ENCODE measurements around the gene CHCHD3. TPM values are rescaled to one million over a fixed set of nuclear protein-coding genes. Genes with fewer than 3 reads are reported as not detected.
A peak's percentile ranks its signal among the peaks of the same experiment; 100 is the strongest.

Gene CHCHD3
- total RNA-seq, 8 experiments from 2014 or later = 74.5 to 122 (median 90.0) TPM

- H3K27ac ChIP-seq = no peak overlapping the region
- no peak overlapping the region for H3K4me3 ChIP-seq
- 0 to 100% (median 95%) methylated on average over 1 to 8 of the region's 11 CpGs; no CpG with 5 or more reads in 1 of the 10 experiments for WGBS, 10 experiments
- in situ Hi-C loops (cut with MboI; ENCODE audit: low pct_unique_long_range_greater_than_20kb in 2 of 9, low sequenced_read_pairs in 9 of 9, unreplicated experiment in 9 of 9) = no loop called here
- peaks cover 0 to 4% of the 10 kb centered on the region in 2 donors for H3K4me1 ChIP-seq (replicated peaks in 1 of 2)
- no peak for ATAC-seq (replicated peaks in 6 of 8)
These were observed 298.9 kb downstream of the CHCHD3 start for GRCh38 chr7:132782777-132783640.

- in situ Hi-C loops (cut with MboI; ENCODE audit: low pct_unique_long_range_greater_than_20kb in 2 of 9, low sequenced_read_pairs in 9 of 9, unreplicated experiment in 9 of 9) = no loop called here
- peaks cover 0 to 4% of the 10 kb centered on the region in 2 donors for H3K4me1 ChIP-seq (replicated peaks in 1 of 2)
- ATAC-seq (replicated peaks in 6 of 8) = no peak
- WGBS, 10 experiments = 100% methylated on average over 1 to 2 of the region's 4 CpGs; no CpG with 5 or more reads in 6 of the 10 experiments
- H3K27ac ChIP-seq = no peak overlapping the region
- no peak overlapping the region for H3K4me3 ChIP-seq
These were observed 301.1 kb downstream of the CHCHD3 start for GRCh38 chr7:132780822-132781221.

- in situ Hi-C loops (cut with MboI; ENCODE audit: low pct_unique_long_range_greater_than_20kb in 2 of 9, low sequenced_read_pairs in 9 of 9, unreplicated experiment in 9 of 9) = no loop called here
- ATAC-seq (replicated peaks in 6 of 8) = no peak
- Histone ChIP-seq H3K4me1 (replicated peaks in 1 of 2) (peaks cover 0 to 6% of the 10 kb centered on the region in 2 donors), H3K27ac (no peak overlapping the region), H3K4me3 (no peak overlapping the region)
- WGBS, 10 experiments = 17 to 100% (median 78%) methylated on average over 1 to 2 of the region's 2 CpGs; no CpG with 5 or more reads in 4 of the 10 experiments
These were observed 302.7 kb downstream of the CHCHD3 start for GRCh38 chr7:132779164-132779563.

- Histone ChIP-seq H3K4me3 (no peak overlapping the region), H3K27ac (no peak overlapping the region), H3K4me1 (replicated peaks in 1 of 2) (peaks cover 0 to 10% of the 10 kb centered on the region in 2 donors)
- in situ Hi-C loops (cut with MboI; ENCODE audit: low pct_unique_long_range_greater_than_20kb in 2 of 9, low sequenced_read_pairs in 9 of 9, unreplicated experiment in 9 of 9) = no loop called here
- 0 to 100% (median 95%) methylated on average over 1 to 3 of the region's 4 CpGs; no CpG with 5 or more reads in 4 of the 10 experiments for WGBS, 10 experiments
- ATAC-seq (replicated peaks in 6 of 8) = no peak
These were observed 303.1 kb downstream of the CHCHD3 start for GRCh38 chr7:132778761-132779160.

GRCh38 chr7:132777956-132778355, 303.9 kb downstream of the CHCHD3 start:
- in situ Hi-C loops (cut with MboI; ENCODE audit: low pct_unique_long_range_greater_than_20kb in 2 of 9, low sequenced_read_pairs in 9 of 9, unreplicated experiment in 9 of 9) = no loop called here
- no peak overlapping the region for H3K27ac ChIP-seq
- WGBS, 10 experiments = 97 to 100% (median 100%) methylated on average over 1 to 4 of the region's 4 CpGs; no CpG with 5 or more reads in 4 of the 10 experiments
- H3K4me1 ChIP-seq (replicated peaks in 1 of 2) = peaks cover 0 to 18% of the 10 kb centered on the region in 2 donors
- H3K4me3 ChIP-seq = no peak overlapping the region
- ATAC-seq (replicated peaks in 6 of 8) = no peak

GRCh38 chr7:132777414-132777813, 304.5 kb downstream of the CHCHD3 start:
- Histone ChIP-seq H3K4me1 (replicated peaks in 1 of 2) (peaks cover 0 to 18% of the 10 kb centered on the region in 2 donors), H3K27ac (no peak overlapping the region), H3K4me3 (no peak overlapping the region)
- in situ Hi-C loops (cut with MboI; ENCODE audit: low pct_unique_long_range_greater_than_20kb in 2 of 9, low sequenced_read_pairs in 9 of 9, unreplicated experiment in 9 of 9) = no loop called here
- WGBS, 10 experiments = 71 to 100% (median 100%) methylated on average over 1 to 7 of the region's 7 CpGs; no CpG with 5 or more reads in 5 of the 10 experiments
- no peak for ATAC-seq (replicated peaks in 6 of 8)

- in situ Hi-C loops (cut with MboI; ENCODE audit: low pct_unique_long_range_greater_than_20kb in 2 of 9, low sequenced_read_pairs in 9 of 9, unreplicated experiment in 9 of 9) = no loop called here
- peak in 3 of 8 experiments; percentile 33 to 60 (median 36) for ATAC-seq (replicated peaks in 6 of 8)
- WGBS, 10 experiments = 0 to 100% (median 95%) methylated on average over 1 to 5 of the region's 5 CpGs; no CpG with 5 or more reads in 1 of the 10 experiments
- no peak overlapping the region for H3K27ac ChIP-seq
- H3K4me1 ChIP-seq (replicated peaks in 1 of 2) = peaks cover 0 to 18% of the 10 kb centered on the region in 2 donors
- H3K4me3 ChIP-seq = no peak overlapping the region
These were observed 305.8 kb downstream of the CHCHD3 start for GRCh38 chr7:132776048-132776620.

- WGBS, 10 experiments = 0 to 93% (median 77%) methylated on average over 3 to 5 of the region's 5 CpGs; no CpG with 5 or more reads in 1 of the 10 experiments
- in situ Hi-C loops (cut with MboI; ENCODE audit: low pct_unique_long_range_greater_than_20kb in 2 of 9, low sequenced_read_pairs in 9 of 9, unreplicated experiment in 9 of 9) = no loop called here
- no peak overlapping the region for H3K4me3 ChIP-seq
These were observed 308.3 kb downstream of the CHCHD3 start for GRCh38 chr7:132773527-132773956.

GRCh38 chr7:132771301-132771730, 310.6 kb downstream of the CHCHD3 start:
- peak in 3 of 8 experiments; percentile 67 to 92 (median 86) for ATAC-seq (replicated peaks in 6 of 8)

More at GRCh38 chr7:132773527-132773956, 308.3 kb downstream of the CHCHD3 start:
- Histone ChIP-seq H3K27ac (no peak overlapping the region), H3K4me1 (replicated peaks in 1 of 2) (peaks cover 0 to 14% of the 10 kb centered on the region in 2 donors)
- ATAC-seq (replicated peaks in 6 of 8) = peak in 7 of 8 experiments; percentile 34 to 85 (median 61)

GRCh38 chr7:132770055-132770454, 311.8 kb downstream of the CHCHD3 start:
- WGBS, 10 experiments = 75 to 100% (median 94%) methylated on average over 1 to 2 of the region's 2 CpGs; no CpG with 5 or more reads in 4 of the 10 experiments
- no peak for ATAC-seq (replicated peaks in 6 of 8)
- Histone ChIP-seq H3K27ac (no peak overlapping the region), H3K4me3 (no peak overlapping the region), H3K4me1 (replicated peaks in 1 of 2) (peaks cover 0 to 14% of the 10 kb centered on the region in 2 donors)
- in situ Hi-C loops (cut with MboI; ENCODE audit: low pct_unique_long_range_greater_than_20kb in 2 of 9, low sequenced_read_pairs in 9 of 9, unreplicated experiment in 9 of 9) = no loop called here

More at GRCh38 chr7:132771301-132771730, 310.6 kb downstream of the CHCHD3 start:
- Histone ChIP-seq H3K4me1 (replicated peaks in 1 of 2) (peaks cover 0 to 14% of the 10 kb centered on the region in 2 donors), H3K4me3 (no peak overlapping the region), H3K27ac (no peak overlapping the region)
- in situ Hi-C loops (cut with MboI; ENCODE audit: low pct_unique_long_range_greater_than_20kb in 2 of 9, low sequenced_read_pairs in 9 of 9, unreplicated experiment in 9 of 9) = no loop called here
- 0 to 90% (median 80%) methylated on average over 1 to 5 of the region's 6 CpGs; no CpG with 5 or more reads in 4 of the 10 experiments for WGBS, 10 experiments

- H3K4me1 ChIP-seq (replicated peaks in 1 of 2) = peaks cover 0 to 13% of the 10 kb centered on the region in 2 donors
- H3K27ac ChIP-seq = no peak overlapping the region
- 36 to 100% (median 80%) methylated on average over 1 to 2 of the region's 2 CpGs; no CpG with 5 or more reads in 1 of the 10 experiments for WGBS, 10 experiments
- in situ Hi-C loops (cut with MboI; ENCODE audit: low pct_unique_long_range_greater_than_20kb in 2 of 9, low sequenced_read_pairs in 9 of 9, unreplicated experiment in 9 of 9) = no loop called here
- H3K4me3 ChIP-seq = no peak overlapping the region
- ATAC-seq (replicated peaks in 6 of 8) = no peak
These were observed 312.6 kb downstream of the CHCHD3 start for GRCh38 chr7:132769280-132769679.

- Histone ChIP-seq H3K27ac (no peak overlapping the region), H3K4me3 (no peak overlapping the region), H3K4me1 (replicated peaks in 1 of 2) (peaks cover 0 to 1% of the 10 kb centered on the region in 2 donors)
- 43 to 100% (median 92%) methylated on average over 1 to 3 of the region's 3 CpGs; no CpG with 5 or more reads in 3 of the 10 experiments for WGBS, 10 experiments
- ATAC-seq (replicated peaks in 6 of 8) = no peak
- in situ Hi-C loops (cut with MboI; ENCODE audit: low pct_unique_long_range_greater_than_20kb in 2 of 9, low sequenced_read_pairs in 9 of 9, unreplicated experiment in 9 of 9) = no loop called here
These were observed 313.8 kb downstream of the CHCHD3 start for GRCh38 chr7:132768099-132768498.

- no peaks in the 10 kb centered on the region for H3K4me1 ChIP-seq (replicated peaks in 1 of 2)
These were observed 314.5 kb downstream of the CHCHD3 start for GRCh38 chr7:132767378-132767777.

More at GRCh38 chr7:132767378-132767777, 314.5 kb downstream of the CHCHD3 start:
- H3K4me3 ChIP-seq = no peak overlapping the region
- H3K27ac ChIP-seq = no peak overlapping the region
- ATAC-seq (replicated peaks in 6 of 8) = no peak
- 67 to 100% (median 80%) methylated on average over 2 to 5 of the region's 5 CpGs; no CpG with 5 or more reads in 1 of the 10 experiments for WGBS, 10 experiments
- in situ Hi-C loops (cut with MboI; ENCODE audit: low pct_unique_long_range_greater_than_20kb in 2 of 9, low sequenced_read_pairs in 9 of 9, unreplicated experiment in 9 of 9) = no loop called here

All from motor neuron (in vitro differentiated cells).